ENCODE data around the gene LRRC4B. TPM values are rescaled to one million over a fixed set of nuclear protein-coding genes. Genes with fewer than 3 reads are reported as not detected.

LRRC4B gene
- total and polyA plus RNA-seq, 2 of the 13 experiments (the other 11 are each of a cell fraction or from before 2014, with no cell fraction given): not detected

- TF ChIP-seq ZNF10 (CRISPR knock-in tag; IDR thresholded peaks at IDR 0.05; ENCODE audit: borderline replicate concordance, low read depth) (no peak), ZKSCAN5 (CRISPR knock-in tag; IDR thresholded peaks at IDR 0.05) (no peak), THAP9 (CRISPR knock-in tag; IDR thresholded peaks at IDR 0.05; ENCODE audit: borderline replicate concordance) (no peak), TFDP1 (CRISPR knock-in tag; IDR thresholded peaks at IDR 0.05; ENCODE audit: borderline replicate concordance) (no peak), TP53 (CRISPR knock-in tag; conservative IDR thresholded peaks at IDR 0.05) (no peak), ZNF770 (CRISPR knock-in tag; IDR thresholded peaks at IDR 0.05) (no peak), FOXM1 (CRISPR knock-in tag; IDR thresholded peaks at IDR 0.05) (no peak), ZNF784 (CRISPR knock-in tag; IDR thresholded peaks at IDR 0.05; ENCODE audit: borderline replicate concordance) (no peak), CTCF (CRISPR knock-in tag; IDR thresholded peaks at IDR 0.05) (no peak), CREB1 (IDR thresholded peaks at IDR 0.05) (no peak), CREB1 (CRISPR knock-in tag; IDR thresholded peaks at IDR 0.05) (no peak), ZBTB20 (CRISPR knock-in tag; IDR thresholded peaks at IDR 0.05; ENCODE audit: borderline replicate concordance, low read depth) (no peak), ZNF850 (CRISPR knock-in tag; conservative IDR thresholded peaks at IDR 0.05) (no peak), ZNF577 (CRISPR knock-in tag; IDR thresholded peaks at IDR 0.05; ENCODE audit: borderline replicate concordance, low read depth) (no peak), ZNF878 (CRISPR knock-in tag; IDR thresholded peaks at IDR 0.05) (no peak), ZNF143 (CRISPR knock-in tag; IDR thresholded peaks at IDR 0.05) (no peak)
Observed at GRCh38 chr19:50562329-50562728, 5.9 kb downstream of the LRRC4B start (continued).

All from HepG2 (cell line).